Measurements from ENCODE around the gene SEC14L5. TPM values are rescaled to one million over a fixed set of nuclear protein-coding genes. Genes with fewer than 3 reads are reported as not detected.

The SEC14L5 gene
- polyA plus RNA-seq, 3 donors, result 0.11 to 0.41 (median 0.18) TPM

GRCh38 chr16:5062790-5063765, 104.9 kb downstream of the SEC14L5 start:
- no peak for DNase-seq (ENCODE audit: low read depth in 3 of 3, low spot score in 2 of 3)

GRCh38 chr16:5064915-5065314, 106.8 kb downstream of the SEC14L5 start:
- DNase-seq (ENCODE audit: low read depth in 3 of 3, low spot score in 2 of 3), result no peak

GRCh38 chr16:5065326-5065725, 107.2 kb downstream of the SEC14L5 start:
- no peak for DNase-seq (ENCODE audit: low read depth in 3 of 3, low spot score in 2 of 3)

- DNase-seq (ENCODE audit: low read depth in 3 of 3, low spot score in 2 of 3), result no peak
Measured at GRCh38 chr16:5065813-5066212, 107.7 kb downstream of the SEC14L5 start, which contains the start of gene C16orf89. C16orf89 (minus strand) TSS chr16:5065956; CDS start chr16:5065908, 48 bp downstream.

- no peak for DNase-seq (ENCODE audit: low read depth in 3 of 3, low spot score in 2 of 3)
Measured at GRCh38 chr16:5066511-5066910, 108.4 kb downstream of the SEC14L5 start.

Other genes with a start within 250 kb of the SEC14L5 start
- 10 to 100 TPM; 17.0 to 19.7 (median 18.9) TPM for gene ANKS3, start 224.1 kb upstream of the SEC14L5 start, polyA plus RNA-seq (ENCODE audit: insufficient read length in 3 of 3)
- 1 to 10 TPM; 1.2 to 2.3 (median 1.8) TPM for gene DNAAF8, start 223.8 kb upstream of the SEC14L5 start, polyA plus RNA-seq (ENCODE audit: insufficient read length in 3 of 3)
- gene ZNF500, start 191.2 kb upstream of the SEC14L5 start, polyA plus RNA-seq (ENCODE audit: insufficient read length in 3 of 3), result 10 to 100 TPM; 12.4 to 13.7 (median 13.4) TPM
- gene SEPTIN12, start 170.0 kb upstream of the SEC14L5 start, polyA plus RNA-seq (ENCODE audit: insufficient read length in 3 of 3), result under 1 TPM in 1 of 3 donors, not detected in 2; 0.19 TPM
- gene SMIM22, start 163.0 kb upstream of the SEC14L5 start, polyA plus RNA-seq (ENCODE audit: insufficient read length in 3 of 3), result 10 to 100 TPM in 1 of 3 donors, 1 to 10 TPM in 2; 4.3 to 11.0 (median 9.4) TPM
- gene ROGDI, start 155.7 kb upstream of the SEC14L5 start, polyA plus RNA-seq (ENCODE audit: insufficient read length in 3 of 3), result 10 to 100 TPM; 29.0 to 32.3 (median 31.4) TPM
- gene GLYR1, start 111.0 kb upstream of the SEC14L5 start, polyA plus RNA-seq (ENCODE audit: insufficient read length in 3 of 3), result 100 to 1,000 TPM; 130 to 138 (median 134) TPM
- 10 to 100 TPM; 30.1 to 35.4 (median 33.0) TPM for gene UBN1, start 110.8 kb upstream of the SEC14L5 start, polyA plus RNA-seq (ENCODE audit: insufficient read length in 3 of 3)
- gene PPL, start 21.2 kb upstream of the SEC14L5 start, polyA plus RNA-seq (ENCODE audit: insufficient read length in 3 of 3), result 10 to 100 TPM; 27.0 to 31.7 (median 29.7) TPM
- 1 to 10 TPM; 8.4 to 9.0 (median 8.6) TPM for gene NAGPA, start 75.6 kb downstream of the SEC14L5 start, polyA plus RNA-seq (ENCODE audit: insufficient read length in 3 of 3)
- gene C16orf89, start 107.6 kb downstream of the SEC14L5 start, polyA plus RNA-seq (ENCODE audit: insufficient read length in 3 of 3), result 1 to 10 TPM; 3.4 to 6.1 (median 4.9) TPM
- 10 to 100 TPM; 23.9 to 25.2 (median 24.9) TPM for gene ALG1, start 113.5 kb downstream of the SEC14L5 start, polyA plus RNA-seq (ENCODE audit: insufficient read length in 3 of 3)
- gene EEF2KMT, start 139.5 kb downstream of the SEC14L5 start, polyA plus RNA-seq (ENCODE audit: insufficient read length in 3 of 3), result 10 to 100 TPM; 10.8 to 13.1 (median 12.6) TPM